HG03520 (cell line): ENCODE measurements around the gene GP2.

Experiments
- ATAC-seq: cut with Tn5 transposase; IDR thresholded peaks from one replicate; pipeline ENCODE4 v1.9.1; 2021; ENCODE audit warnings: mild to moderate bottlenecking, moderate library complexity; ENCODE audit not compliant: unreplicated experiment

The GP2 gene

GRCh38 chr16:20327444-20328041, at the start of gene GP2:
Gene GP2, minus strand, starts transcription at chr16:20327513. Its CDS starts 1,082 bp downstream, at chr16:20326431.
- no peak for ATAC-seq

GRCh38 chr16:20372701-20373100, 45.4 kb upstream of the GP2 start:
- ATAC-seq, result no peak

- ATAC-seq, result no peak
Measured at GRCh38 chr16:20369452-20370054, 42.2 kb upstream of the GP2 start.

DNA sequence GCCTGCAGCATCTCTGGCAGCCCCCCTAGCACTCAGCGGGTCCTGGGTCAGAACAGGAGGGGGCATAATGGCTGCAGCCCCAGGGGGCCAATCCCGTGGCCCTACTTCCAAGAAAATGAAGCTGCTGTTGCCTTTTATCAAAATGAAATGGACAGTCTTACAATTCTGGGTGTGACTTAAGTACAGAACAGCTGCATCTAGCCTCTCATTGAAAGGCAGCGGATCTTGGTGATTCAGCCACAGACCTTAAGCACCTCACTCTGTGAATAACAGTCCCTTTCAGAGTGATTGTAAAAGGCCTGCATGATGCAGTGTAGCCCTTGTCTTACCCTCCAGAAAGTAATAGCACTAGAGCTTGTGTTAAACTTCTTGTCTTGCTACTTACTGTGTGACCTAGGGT, 36.7 kb upstream of the GP2 start:
- ATAC-seq, result no peak

DNA sequence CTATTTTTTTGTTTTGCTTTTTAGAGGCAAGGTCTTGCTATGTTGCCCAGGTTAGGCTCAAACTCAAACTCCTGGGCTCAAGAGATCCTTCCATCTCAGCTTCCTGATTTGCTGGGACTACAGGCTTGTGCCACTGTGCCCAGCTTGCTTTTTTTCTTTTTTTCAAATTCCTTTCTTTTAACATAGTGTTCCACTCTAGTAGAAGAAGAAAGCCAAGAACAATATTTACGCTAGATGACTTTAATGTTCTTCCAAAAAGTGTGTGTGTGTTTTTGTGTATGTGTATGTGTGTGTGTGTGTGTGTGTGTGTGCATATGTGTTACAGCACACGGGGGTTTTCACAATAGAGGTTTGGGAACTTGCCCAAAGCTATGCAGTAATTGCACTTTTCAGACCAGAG, 35.9 kb upstream of the GP2 start:
- no peak for ATAC-seq

DNA sequence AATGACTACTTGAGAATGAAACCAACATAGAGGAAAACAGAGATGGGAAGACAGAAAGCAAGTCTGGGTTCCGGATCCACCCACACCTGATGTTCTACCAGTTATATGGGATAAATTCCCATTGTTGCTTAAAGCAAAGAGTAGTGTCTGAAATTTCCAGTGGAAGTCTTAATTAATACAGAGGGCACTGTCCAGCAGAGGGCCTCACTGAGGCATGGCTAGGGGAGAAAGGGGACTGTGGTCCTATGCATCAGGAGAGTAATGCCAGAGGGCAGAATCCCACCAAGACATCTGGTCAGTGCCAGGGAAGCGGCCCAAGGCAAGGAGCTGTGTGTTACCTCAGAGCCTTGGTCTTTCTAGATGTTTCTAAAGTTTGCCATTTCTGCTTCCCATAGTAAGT, 32.7 kb upstream of the GP2 start:
- no peak for ATAC-seq

GRCh38 chr16:20355114-20355782, 27.9 kb upstream of the GP2 start:
- no peak for ATAC-seq

DNA sequence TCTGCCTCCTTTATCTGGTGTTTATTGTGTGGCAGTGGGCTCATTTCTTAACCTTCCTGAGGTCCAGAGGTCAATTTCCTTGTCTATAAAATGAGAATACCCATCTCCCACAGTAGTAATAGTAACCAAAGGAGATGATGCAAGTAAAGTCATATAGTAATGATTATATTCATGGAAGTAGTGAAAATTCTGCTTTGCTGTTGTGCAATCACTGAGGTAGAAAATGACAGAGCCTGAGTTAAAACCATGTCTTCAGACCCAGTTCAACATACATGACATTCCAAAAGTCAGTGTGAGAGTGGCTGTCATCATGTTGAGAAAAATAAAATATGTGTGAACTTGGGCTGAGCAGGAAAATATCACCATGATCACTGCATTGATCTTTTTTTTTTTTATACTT, 26.1 kb upstream of the GP2 start:
- ATAC-seq, result no peak

- no peak for ATAC-seq
Measured at GRCh38 chr16:20352615-20353014, 25.3 kb upstream of the GP2 start, which contains the start of gene UMOD. Gene UMOD, minus strand, starts transcription at chr16:20352715. Its CDS starts 1,978 bp downstream, at chr16:20350737.

DNA sequence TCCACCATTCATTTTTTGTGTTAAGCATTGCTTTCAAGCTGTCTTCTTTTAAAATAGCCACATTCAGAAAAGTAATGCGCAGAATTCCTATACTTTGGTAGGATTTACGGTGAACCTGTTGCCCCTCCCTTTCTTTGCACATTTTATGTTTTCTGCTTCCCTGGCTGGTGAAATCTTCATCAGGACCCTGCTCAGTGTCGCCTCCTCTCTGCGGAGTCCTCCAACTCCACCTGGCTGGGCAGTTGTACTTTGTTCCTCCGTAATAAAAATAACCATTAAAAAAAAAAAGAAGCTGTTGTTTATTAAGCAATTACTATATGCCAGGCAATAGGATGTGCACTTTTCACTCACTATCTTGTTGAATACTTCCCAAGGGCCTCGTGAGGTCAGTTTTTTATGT, 22.3 kb upstream of the GP2 start:
- no peak for ATAC-seq

GRCh38 chr16:20348365-20349185, 21.3 kb upstream of the GP2 start:
- ATAC-seq, result no peak

GRCh38 chr16:20347666-20348364, 20.5 kb upstream of the GP2 start:
- no peak for ATAC-seq

- no peak for ATAC-seq
Measured at GRCh38 chr16:20344611-20345010, 17.3 kb upstream of the GP2 start.

DNA sequence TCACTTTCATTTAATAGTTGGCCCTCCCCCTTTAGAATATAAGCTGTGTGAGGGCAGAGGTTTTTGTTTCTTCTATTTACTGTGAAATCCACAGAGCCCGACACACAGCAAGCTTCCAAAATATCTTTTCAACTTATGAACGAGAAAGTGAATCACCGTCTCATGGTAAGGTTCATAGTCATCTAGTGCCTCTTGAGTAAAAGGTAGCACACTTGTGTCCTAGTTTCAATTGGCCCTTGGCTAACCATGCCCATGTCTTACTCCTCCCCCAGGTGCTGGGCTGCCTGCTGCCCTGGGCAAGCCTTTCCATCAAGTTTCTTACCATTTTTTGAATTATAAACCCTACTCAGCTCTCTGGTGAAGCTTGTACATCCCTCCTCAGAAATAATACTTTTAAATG, 12.4 kb upstream of the GP2 start:
- no peak for ATAC-seq

DNA sequence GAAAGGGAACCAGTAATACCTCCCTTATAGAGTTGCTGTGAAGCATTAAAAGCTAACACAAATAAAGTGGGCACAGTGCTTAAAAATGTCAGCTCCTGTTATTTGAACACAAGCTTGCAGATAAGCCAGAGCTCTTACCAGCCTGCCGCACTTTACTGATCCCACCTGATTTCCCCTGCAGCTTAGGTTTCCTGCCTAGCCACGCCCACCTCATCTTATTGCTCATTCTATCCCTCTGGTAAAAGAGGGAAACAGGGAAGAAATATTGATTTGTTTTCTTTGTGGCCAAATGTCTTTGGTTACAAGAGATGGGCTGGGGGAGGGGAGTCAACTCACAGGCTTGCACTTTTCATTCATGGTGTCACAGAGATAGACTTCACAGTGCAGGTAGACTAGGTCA, 9.6 kb upstream of the GP2 start:
- no peak for ATAC-seq

DNA sequence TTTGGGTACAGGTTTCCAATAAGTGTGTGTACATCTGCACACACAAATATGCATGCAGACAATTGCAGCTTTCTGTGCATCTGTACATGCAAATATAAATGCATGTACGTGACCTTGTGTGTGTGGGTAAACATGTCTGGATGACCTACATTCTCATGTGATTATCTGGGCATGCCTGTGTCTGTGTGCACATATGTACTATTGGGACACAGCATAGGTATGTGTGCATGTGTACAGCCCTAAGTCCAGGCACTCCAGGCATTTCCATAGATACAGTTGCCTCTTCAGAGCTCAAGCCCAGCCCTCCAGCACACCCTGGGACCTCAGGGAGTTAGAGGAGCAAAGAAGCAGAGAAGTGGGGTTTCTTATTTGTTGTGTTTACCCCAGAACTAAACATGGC, 7.1 kb upstream of the GP2 start:
- ATAC-seq, result no peak

GRCh38 chr16:20333120-20333519, 5.8 kb upstream of the GP2 start:
- no peak for ATAC-seq

- ATAC-seq, result no peak
Measured at GRCh38 chr16:20332411-20332810, 5.1 kb upstream of the GP2 start.

GRCh38 chr16:20331635-20332034, 4.3 kb upstream of the GP2 start:
- ATAC-seq, result no peak

DNA sequence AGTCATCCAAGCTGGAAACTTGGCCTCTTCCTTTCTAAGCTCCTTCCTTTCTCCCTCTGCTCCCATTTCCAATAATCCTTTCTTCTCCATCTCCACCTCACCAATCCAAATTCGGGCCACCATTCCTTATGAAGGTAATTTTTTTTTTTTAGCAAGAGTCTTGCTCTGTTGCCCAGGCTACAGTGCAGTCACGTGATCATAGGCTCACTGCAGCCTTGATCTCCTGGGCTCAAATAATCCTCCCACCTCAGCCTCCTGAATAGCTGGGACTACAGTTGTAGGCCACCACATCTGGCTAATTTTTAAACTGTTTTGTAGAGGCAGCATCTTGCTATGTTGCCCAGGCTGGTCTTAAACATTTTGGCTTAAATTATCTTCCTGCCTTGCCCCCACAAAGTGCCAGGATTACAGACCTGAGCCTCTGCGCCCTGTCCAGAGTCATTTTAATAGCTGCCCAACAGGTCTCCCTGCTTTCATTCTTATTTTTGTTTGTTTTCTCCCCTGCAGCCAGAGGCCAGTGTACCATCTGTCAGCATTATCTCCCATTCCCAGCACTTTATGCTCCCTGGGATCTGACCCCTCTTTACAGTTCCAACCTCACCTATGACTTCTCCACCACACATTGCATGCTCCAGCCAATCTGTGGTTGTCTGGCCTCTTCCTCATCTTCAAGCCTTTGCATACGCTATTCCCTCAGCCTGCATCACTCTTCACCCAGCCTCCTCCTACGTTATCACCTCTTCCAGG, 2.3 kb upstream of the GP2 start:
- ATAC-seq, result no peak
